WTC11 (cell line): ENCODE data around the gene ROBO4. TPM values are rescaled to one million over a fixed set of nuclear protein-coding genes. Genes with fewer than 3 reads are reported as not detected.

Experiments
- ATAC-seq: fragments of 200-7000 bp; cut with Tn5 transposase; 2 replicates; pipeline ENCODE4 v1.10.0; 2021; ENCODE audit warnings: mild to moderate bottlenecking, moderate library complexity
- Bru-seq: library from RNA; stranded (reverse); fragments of 400-500 nt; gene quantifications from one replicate; lab custom pipeline; 2021; lab: Mats Ljungman, UMichigan
- CTCF ChIA-PET: fragments of 300-600 bp; sonication (Branson Sonifier 250); formaldehyde crosslinking; loops from one replicate; lab custom pipeline; 2021; ENCODE audit warnings: antibody characterized with exemption; lab: Charles Lee
- POLR2A ChIA-PET: fragments of 350-600 bp; sonication (Branson Sonifier 250); formaldehyde crosslinking; loops from one replicate; lab custom pipeline; 2021; ENCODE audit warnings: antibody characterized with exemption; lab: Charles Lee
- DNase-seq: peaks from one replicate; pipeline ENCODE4 v3.0.0; 2021; ENCODE audit warnings: low spot score
- H3K27ac Mint-ChIP-seq: 2 replicates; pipeline ENCODE4 v1.8.0; 2021; ENCODE audit warnings: mixed read lengths
- H3K27me3 Mint-ChIP-seq: 2 replicates; pipeline ENCODE4 v1.8.0; 2021; ENCODE audit warnings: low read depth, mild to moderate bottlenecking, moderate library complexity, mixed read lengths
- H3K36me3 Mint-ChIP-seq: 2 replicates; pipeline ENCODE4 v1.8.0; 2021; ENCODE audit warnings: mixed read lengths
- H3K4me1 Mint-ChIP-seq: 2 replicates; pipeline ENCODE4 v1.8.0; 2022; ENCODE audit warnings: mixed read lengths
- H3K4me3 Mint-ChIP-seq: 2 replicates; pipeline ENCODE4 v1.8.0; 2021; ENCODE audit warnings: mild to moderate bottlenecking, moderate library complexity, mixed read lengths
- H3K9me3 Mint-ChIP-seq: 2 replicates; pipeline ENCODE4 v1.8.0; 2021; ENCODE audit warnings: mixed read lengths
- AFF4 ChIP-seq: sonication (generic); formaldehyde crosslinking; IDR thresholded peaks from 2 replicates; pipeline ENCODE4 v1.8.1; 2023; ENCODE audit warnings: mild to moderate bottlenecking, missing genetic modification reagents, borderline replicate concordance
- AR ChIP-seq: fragments of 250-450 bp; sonication (Bioruptor Pico); IDR thresholded peaks from 2 replicates; pipeline ENCODE4 v1.9.0; 2021; ENCODE audit warnings: mild to moderate bottlenecking
- ATF2 ChIP-seq: sonication (generic); formaldehyde crosslinking; IDR thresholded peaks from 2 replicates; pipeline ENCODE4 v1.8.1; 2022; ENCODE audit warnings: low read depth, missing genetic modification reagents, borderline replicate concordance
- E2F4 ChIP-seq: sonication (generic); formaldehyde crosslinking; IDR thresholded peaks from 2 replicates; pipeline ENCODE4 v1.8.1; 2022; ENCODE audit warnings: low read depth, mild to moderate bottlenecking, moderate library complexity, missing genetic modification reagents, borderline replicate concordance
- E2F5 ChIP-seq: sonication (generic); formaldehyde crosslinking; IDR thresholded peaks from 2 replicates; pipeline ENCODE4 v1.8.1; 2022; ENCODE audit warnings: mild to moderate bottlenecking, moderate library complexity, missing genetic modification reagents
- ESRRA ChIP-seq: sonication (generic); formaldehyde crosslinking; IDR thresholded peaks from 2 replicates; pipeline ENCODE4 v1.8.1; 2022; ENCODE audit warnings: mild to moderate bottlenecking, missing genetic modification reagents, borderline replicate concordance
- FOXP1 ChIP-seq: sonication (generic); formaldehyde crosslinking; IDR thresholded peaks from 2 replicates; pipeline ENCODE4 v1.8.0; 2022; ENCODE audit warnings: missing genetic modification reagents, mild to moderate bottlenecking, moderate library complexity, borderline replicate concordance
- HMGA2 ChIP-seq: fragments of 250-450 bp; sonication (Bioruptor Pico); IDR thresholded peaks from 2 replicates; pipeline ENCODE4 v1.4.0; 2021; ENCODE audit warnings: mild to moderate bottlenecking, moderate library complexity
- MXD4 ChIP-seq: fragments of 250-450 bp; sonication (Bioruptor Pico); IDR thresholded peaks from 2 replicates; pipeline ENCODE4 v1.8.0; 2021; ENCODE audit warnings: mild to moderate bottlenecking, moderate library complexity, borderline replicate concordance
- PREB ChIP-seq: sonication (generic); formaldehyde crosslinking; IDR thresholded peaks from 2 replicates; pipeline ENCODE4 v1.8.1; 2022; ENCODE audit warnings: mild to moderate bottlenecking, missing genetic modification reagents, moderate library complexity, borderline replicate concordance
- SP1 ChIP-seq: sonication (generic); formaldehyde crosslinking; conservative IDR thresholded peaks from 2 replicates; pipeline ENCODE4 v1.8.1; 2022; ENCODE audit warnings: missing genetic modification reagents
- TP53 ChIP-seq: sonication (generic); formaldehyde crosslinking; IDR thresholded peaks from 2 replicates; pipeline ENCODE4 v1.8.1; 2023; ENCODE audit warnings: mild to moderate bottlenecking, missing genetic modification reagents
- long read RNA-seq, 3 experiments: library from RNA in 1 of 3; library from capped mRNA in 1 of 3; library from polyadenylated mRNA in 1 of 3; unstranded in 2 of 3; stranded (forward) in 1 of 3; transcript quantifications; one replicate each; pipeline ENCODE4 v2.0.0, GENCODE V29; 2021
- total RNA-seq: library from RNA; stranded (reverse); gene quantifications from 3 replicates; pipeline ENCODE4 v1.2.3, GENCODE V29; 2021
- TF ChIP-seq, protein P1 (sequence below): fragments of 200-600 bp; IDR thresholded peaks from 2 replicates; pipeline ENCODE4 v1.8.0; 2022; ENCODE audit warnings: antibody characterized with exemption

The ROBO4 gene
- total RNA-seq (0.07 to 0.13 TPM (median 0.09 TPM) in 3 replicates), Bru-seq, nascent RNA (not detected)
- long read RNA-seq, experiment 1: 0 reads
- long read RNA-seq, experiment 2: 0 reads
- long read RNA-seq, experiment 3: 0 reads

- Mint-ChIP-seq H3K36me3 (no peaks in the 10 kb centered on the region), H3K27me3 (peaks cover 22% of the 10 kb centered on the region), H3K4me1 (peaks cover 25% of the 10 kb centered on the region), H3K9me3 (no peaks in the 10 kb centered on the region), H3K27ac (no peak within 1 kb of the TSS), H3K4me3 (no peak within 1 kb of the TSS)
- no peak for ATAC-seq
- DNase-seq: no peak
- POLR2A ChIA-PET: no interaction called here
- CTCF ChIA-PET: interaction anchor here (1.0 to 3.6 kb wide), 9 partner anchors 11 to 226 kb away, joined by 3 to 30 read pairs (median 5); partner anchors contain the start of genes CCDC15 and HEPACAM
- TF ChIP-seq, protein P1, sequence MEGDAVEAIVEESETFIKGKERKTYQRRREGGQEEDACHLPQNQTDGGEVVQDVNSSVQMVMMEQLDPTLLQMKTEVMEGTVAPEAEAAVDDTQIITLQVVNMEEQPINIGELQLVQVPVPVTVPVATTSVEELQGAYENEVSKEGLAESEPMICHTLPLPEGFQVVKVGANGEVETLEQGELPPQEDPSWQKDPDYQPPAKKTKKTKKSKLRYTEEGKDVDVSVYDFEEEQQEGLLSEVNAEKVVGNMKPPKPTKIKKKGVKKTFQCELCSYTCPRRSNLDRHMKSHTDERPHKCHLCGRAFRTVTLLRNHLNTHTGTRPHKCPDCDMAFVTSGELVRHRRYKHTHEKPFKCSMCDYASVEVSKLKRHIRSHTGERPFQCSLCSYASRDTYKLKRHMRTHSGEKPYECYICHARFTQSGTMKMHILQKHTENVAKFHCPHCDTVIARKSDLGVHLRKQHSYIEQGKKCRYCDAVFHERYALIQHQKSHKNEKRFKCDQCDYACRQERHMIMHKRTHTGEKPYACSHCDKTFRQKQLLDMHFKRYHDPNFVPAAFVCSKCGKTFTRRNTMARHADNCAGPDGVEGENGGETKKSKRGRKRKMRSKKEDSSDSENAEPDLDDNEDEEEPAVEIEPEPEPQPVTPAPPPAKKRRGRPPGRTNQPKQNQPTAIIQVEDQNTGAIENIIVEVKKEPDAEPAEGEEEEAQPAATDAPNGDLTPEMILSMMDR: no peak
- TF ChIP-seq AFF4 (no peak), E2F4 (CRISPR knock-in tag) (no peak), ATF2 (CRISPR knock-in tag) (no peak), E2F5 (CRISPR knock-in tag) (no peak)
- TF ChIP-seq, all 79 proteins: peak for 0
Observed at GRCh38 chr11:124897674-124898262, at the start of gene ROBO4. Gene ROBO4, minus strand, starts transcription at chr11:124897865. Its CDS starts 70 bp downstream, at chr11:124897795.

DNA sequence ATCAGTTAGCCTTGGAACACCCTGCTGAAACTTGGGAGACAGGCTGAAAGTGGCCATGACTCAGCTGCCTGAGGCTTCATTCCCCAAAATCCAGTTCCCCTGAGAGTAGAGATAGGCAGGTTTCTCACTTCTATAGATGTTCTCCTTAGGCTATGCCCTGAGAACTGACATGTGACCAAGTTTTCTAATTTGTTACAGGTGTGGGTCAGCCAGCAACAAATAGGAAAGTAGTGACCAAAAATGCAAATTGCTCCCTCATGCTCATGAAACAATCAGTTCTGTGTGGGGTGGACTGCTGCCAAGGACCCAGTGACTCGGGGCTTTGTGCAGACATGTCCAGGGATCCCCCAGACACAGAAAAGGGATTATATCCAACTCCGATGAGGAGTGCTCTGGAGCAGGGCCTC, 49.1 kb upstream of the ROBO4 start:
- H3K4me3 Mint-ChIP-seq: no peak overlapping the region
- CTCF ChIA-PET: no interaction called here
- peaks cover 17% of the 10 kb centered on the region for H3K9me3 Mint-ChIP-seq
- H3K36me3 Mint-ChIP-seq: peaks cover 8% of the 10 kb centered on the region; the same call in 1 of the 2 replicates
- H3K27ac Mint-ChIP-seq: no peak overlapping the region
- no peak for DNase-seq
- H3K27me3 Mint-ChIP-seq: peaks cover 23% of the 10 kb centered on the region
- ATAC-seq: no peak
- H3K4me1 Mint-ChIP-seq: no peaks in the 10 kb centered on the region
- POLR2A ChIA-PET: no interaction called here
- TF ChIP-seq HMGA2 (CRISPR knock-in tag) (no peak), TP53 (CRISPR knock-in tag) (no peak), AR (CRISPR knock-in tag) (no peak), MXD4 (CRISPR knock-in tag) (no peak), ESRRA (CRISPR knock-in tag) (no peak), PREB (CRISPR knock-in tag) (no peak), SP1 (CRISPR knock-in tag) (no peak), FOXP1 (no peak)
